HG02759 (cell line): ENCODE results near the gene RGMB.

Experiments used
- ATAC-seq: cut with Tn5 transposase; IDR thresholded peaks from one replicate; pipeline ENCODE4 v1.9.1; 2021; ENCODE audit warnings: mild to moderate bottlenecking, moderate library complexity; ENCODE audit not compliant: unreplicated experiment

RGMB gene

GRCh38 chr5:98783051-98783649 lies 9.7 kb downstream of the RGMB start:
- no peak for ATAC-seq

- no peak for ATAC-seq
These were observed 10.9 kb downstream of the RGMB start for GRCh38 chr5:98784411-98784810.

GRCh38 chr5:98785244-98785643 lies 11.8 kb downstream of the RGMB start:
- ATAC-seq: no peak

GRCh38 chr5:98786191-98786853 lies 12.9 kb downstream of the RGMB start:
- ATAC-seq: no peak

DNA sequence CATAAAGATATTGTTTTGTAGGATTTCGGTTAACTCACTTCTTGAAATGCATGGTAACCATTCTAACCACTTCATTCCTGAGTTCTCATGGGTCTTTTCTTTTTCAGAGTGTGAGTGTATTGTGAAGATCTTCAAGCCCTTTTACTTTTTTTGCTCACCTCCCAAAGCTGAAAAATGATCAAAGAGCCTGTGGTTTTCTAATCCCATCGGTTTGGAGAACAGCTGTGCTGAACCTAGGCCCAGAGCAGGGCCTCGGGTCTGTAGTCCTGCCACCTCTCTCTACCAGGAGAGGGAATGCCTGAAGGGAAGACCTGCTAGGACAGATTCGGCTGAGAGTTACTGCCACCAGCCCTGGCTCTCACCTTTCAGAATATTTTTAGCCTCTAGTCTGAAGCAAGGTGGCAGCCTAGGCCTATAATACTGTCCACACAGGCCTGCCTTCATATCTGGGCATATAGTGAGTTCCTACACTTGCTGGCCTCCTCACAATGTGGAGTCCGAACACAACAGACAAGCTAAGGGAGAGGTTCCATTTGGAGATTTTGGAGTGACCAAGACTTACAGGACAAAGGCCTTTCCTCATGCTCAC lies 13.8 kb downstream of the RGMB start:
- ATAC-seq: no peak

GRCh38 chr5:98789029-98789428 lies 15.6 kb downstream of the RGMB start:
- no peak for ATAC-seq

- no peak for ATAC-seq
These were observed 17.6 kb downstream of the RGMB start for GRCh38 chr5:98791001-98791519.

GRCh38 chr5:98791898-98792580 lies 18.6 kb downstream of the RGMB start:
- no peak for ATAC-seq

DNA sequence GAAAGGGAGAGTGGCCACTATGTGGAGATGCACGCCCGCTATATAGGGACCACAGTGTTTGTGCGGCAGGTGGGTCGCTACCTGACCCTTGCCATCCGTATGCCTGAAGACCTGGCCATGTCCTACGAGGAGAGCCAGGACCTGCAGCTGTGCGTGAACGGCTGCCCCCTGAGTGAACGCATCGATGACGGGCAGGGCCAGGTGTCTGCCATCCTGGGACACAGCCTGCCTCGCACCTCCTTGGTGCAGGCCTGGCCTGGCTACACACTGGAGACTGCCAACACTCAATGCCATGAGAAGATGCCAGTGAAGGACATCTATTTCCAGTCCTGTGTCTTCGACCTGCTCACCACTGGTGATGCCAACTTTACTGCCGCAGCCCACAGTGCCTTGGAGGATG lies 19.8 kb downstream of the RGMB start:
- ATAC-seq: no peak

DNA sequence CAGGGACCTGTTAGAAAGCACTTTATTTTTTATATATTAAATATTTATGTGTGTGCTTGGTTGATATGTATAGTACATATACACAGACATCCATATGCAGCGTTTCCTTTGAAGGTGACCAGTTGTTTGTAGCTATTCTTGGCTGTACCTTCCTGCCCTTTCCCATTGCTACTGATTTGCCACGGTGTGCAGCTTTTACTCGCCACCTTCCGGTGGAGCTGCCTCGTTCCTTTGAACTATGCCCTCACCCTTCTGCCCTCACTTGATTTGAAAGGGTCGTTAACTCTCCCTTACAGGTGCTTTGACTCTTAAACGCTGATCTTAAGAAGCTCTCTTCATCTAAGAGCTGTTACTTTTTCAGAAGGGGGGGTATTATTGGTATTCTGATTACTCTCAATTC lies 20.5 kb downstream of the RGMB start:
- ATAC-seq: no peak

GRCh38 chr5:98794414-98795080 lies 21.1 kb downstream of the RGMB start:
- ATAC-seq: no peak

DNA sequence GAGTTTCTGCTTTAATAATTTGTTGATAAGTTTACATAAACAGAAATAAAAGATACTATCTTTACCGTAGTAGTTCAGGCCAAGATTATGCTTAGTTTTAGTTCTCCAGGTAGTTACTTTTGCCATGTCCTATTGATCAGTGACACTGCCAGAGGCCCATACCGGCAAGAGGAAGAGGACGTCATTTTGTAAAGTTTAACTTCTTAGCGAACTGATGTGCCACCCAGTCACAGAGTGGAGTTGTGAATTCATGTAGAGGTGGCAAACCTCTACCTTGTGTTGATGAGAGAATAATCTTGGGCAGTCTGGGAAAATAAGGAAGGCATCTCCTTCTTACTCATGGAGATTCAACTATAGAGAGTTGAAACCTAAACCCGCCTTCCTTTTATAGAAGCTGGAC lies 21.8 kb downstream of the RGMB start:
- ATAC-seq: no peak

DNA sequence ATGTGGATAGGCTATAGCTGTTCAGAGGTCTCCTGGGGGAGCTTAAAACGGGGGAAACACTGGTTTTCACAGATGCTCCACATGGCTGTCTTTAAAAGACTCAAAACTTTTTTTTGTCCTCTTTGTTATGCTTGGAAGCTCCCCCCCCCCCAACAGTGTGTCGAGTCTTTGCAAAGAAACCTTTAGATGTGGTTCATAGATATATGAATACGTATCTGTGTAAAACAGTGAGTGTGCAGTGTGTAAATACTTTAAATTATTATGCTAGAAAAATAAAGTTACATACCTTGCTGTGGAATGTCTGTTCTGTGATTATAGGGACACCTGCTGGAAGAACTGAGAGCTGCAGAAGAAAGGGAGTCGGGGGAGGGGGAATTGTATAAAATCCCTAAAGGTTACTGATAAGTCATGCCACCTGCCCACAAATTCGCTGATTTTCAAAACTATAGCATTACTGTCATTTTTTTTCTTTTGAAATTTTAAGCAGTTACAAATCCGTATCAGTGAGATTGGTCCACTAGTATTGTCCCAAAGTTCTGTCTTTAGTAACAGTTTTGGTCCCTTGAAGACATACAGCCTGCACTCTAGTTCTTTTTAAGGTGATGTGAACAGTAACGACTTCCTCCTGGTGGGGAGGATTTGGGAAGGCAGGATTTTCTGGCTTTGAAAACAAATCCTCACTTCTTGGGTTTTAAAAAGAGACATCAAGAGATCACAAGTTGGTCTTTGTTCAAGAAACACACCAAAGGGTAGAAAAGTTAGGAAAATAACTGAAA lies 22.9 kb downstream of the RGMB start:
- ATAC-seq: peak; percentile 78

DNA sequence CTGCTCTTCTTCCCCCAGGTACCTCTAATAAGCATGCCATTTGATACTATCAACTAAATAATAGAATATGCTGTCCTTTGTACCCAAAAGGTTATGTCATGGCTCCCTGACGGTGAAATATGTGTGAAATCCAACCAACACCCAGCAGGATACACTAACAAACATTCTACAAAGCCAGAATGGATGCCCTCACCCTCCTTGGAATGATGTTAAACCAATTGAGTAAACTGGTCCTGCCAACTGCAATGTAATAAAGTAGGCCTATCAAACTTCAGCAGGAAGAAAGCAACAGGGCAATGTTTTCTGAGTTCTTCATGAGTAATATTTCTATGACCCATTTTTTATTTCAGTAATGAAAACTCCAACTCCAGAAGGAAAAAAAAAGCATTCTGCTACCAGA lies 24.9 kb downstream of the RGMB start:
- ATAC-seq: no peak

DNA sequence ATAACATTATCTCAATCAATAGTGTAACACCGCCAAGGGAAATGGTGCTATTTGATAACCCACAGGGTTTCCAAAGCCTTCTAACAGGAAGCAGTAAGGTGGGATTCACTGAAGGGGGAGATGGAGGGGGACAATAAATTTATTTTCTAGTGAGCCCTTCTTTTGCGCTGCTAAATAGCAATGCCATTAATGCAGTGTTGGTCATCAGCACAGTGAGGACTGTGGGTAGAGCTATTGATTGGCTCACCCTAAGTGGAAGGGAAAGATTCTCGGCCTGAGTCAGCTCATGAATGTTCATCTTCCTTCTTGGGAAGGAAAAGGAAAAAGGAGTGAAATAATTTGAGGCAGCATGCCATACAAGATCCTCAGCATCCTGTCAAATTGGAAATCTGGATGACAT lies 25.4 kb downstream of the RGMB start:
- ATAC-seq: no peak

- ATAC-seq: no peak
These were observed 30.6 kb downstream of the RGMB start for GRCh38 chr5:98804066-98804465.

DNA sequence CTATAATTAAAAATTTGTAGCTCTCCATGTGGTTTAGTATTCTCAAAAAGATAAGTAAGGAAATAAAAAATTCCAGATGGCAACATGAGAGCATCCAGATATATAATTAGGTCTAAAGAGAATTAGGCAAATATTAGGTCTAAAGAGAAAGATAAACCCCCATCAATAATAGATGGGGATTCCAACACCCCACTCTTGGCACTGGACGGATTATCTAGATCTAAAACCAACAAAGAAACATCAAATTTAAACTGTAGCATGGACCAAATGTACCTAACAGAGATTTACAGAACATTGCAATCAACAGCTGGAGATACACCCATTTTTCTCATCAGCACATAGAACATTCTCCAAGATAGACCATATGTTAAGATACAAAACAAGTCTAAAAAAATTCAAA lies 31.6 kb downstream of the RGMB start:
- ATAC-seq: no peak

DNA sequence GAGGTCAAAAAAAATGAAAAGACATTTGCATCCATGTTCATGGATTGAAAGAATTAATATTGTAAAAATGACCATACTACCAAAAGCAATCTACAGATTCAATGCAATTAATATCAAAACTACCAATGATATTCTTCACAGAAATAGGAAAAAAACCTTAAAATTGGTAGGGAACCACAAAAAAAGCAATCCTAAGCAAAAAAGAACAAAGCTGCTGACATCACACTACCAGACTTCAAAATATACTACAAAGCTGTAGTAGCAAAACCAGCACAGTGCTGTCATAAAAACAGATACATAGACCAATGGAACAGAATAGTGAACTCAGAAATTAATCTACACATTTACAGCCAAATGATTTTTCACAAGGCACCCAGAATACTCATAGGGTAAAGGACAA lies 34.3 kb downstream of the RGMB start:
- ATAC-seq: no peak

- ATAC-seq: no peak
These were observed 36.7 kb downstream of the RGMB start for GRCh38 chr5:98810206-98810605.

- no peak for ATAC-seq
These were observed 40.3 kb downstream of the RGMB start for GRCh38 chr5:98813755-98814154.
